Neutrophil (primary cell): ENCODE data around the gene DHRS1.

Source experiments
- H3K27ac ChIP-seq: fragments of 200-600 bp; sonication (generic); 2 replicates; pipeline ENCODE4 v1.5.1; 2016; ENCODE audit warnings: mild to moderate bottlenecking, moderate library complexity
- H3K27me3 ChIP-seq: fragments of 200-600 bp; sonication (generic); 2 replicates; pipeline ENCODE4 v1.6.0; 2016; ENCODE audit warnings: mild to moderate bottlenecking
- H3K36me3 ChIP-seq: fragments of 200-600 bp; sonication (generic); 2 replicates; pipeline ENCODE4 v1.5.1; 2017
- H3K4me1 ChIP-seq, 2 experiments: fragments of 200-600 bp in 1 of 2; sonication (generic) in 1 of 2; 1 replicate in 1 of 2; 2 replicates in 1 of 2; pipeline versions ENCODE4 v1.5.1 to v1.6.1; 2013 to 2016; ENCODE audit warnings: low read depth in 1 of 2, low read length in 1 of 2, mild to moderate bottlenecking in 1 of 2, moderate library complexity in 1 of 2; ENCODE audit not compliant: control insufficient read depth in 1 of 2, insufficient read depth in 1 of 2
- H3K4me3 ChIP-seq, 2 experiments: fragments of 200-600 bp in 1 of 2; sonication (generic) in 1 of 2; 1 replicate in 1 of 2; 2 replicates in 1 of 2; pipeline ENCODE4 v1.5.1; 2013 to 2016; ENCODE audit warnings: low read depth in 1 of 2, low read length in 1 of 2, mild to moderate bottlenecking in 1 of 2, moderate library complexity in 1 of 2
- H3K9me3 ChIP-seq: fragments of 200-600 bp; sonication (generic); 2 replicates; pipeline ENCODE4 v1.5.1; 2016
- CTCF ChIP-seq: fragments of 200-600 bp; sonication (generic); IDR thresholded peaks from 2 replicates; pipeline ENCODE4 v1.5.1; 2016; ENCODE audit warnings: antibody characterized with exemption

DHRS1 gene

GRCh38 chr14:24314377-24315193 lies 15.0 kb upstream of the DHRS1 start:
- peaks cover 98 to 100% of the 10 kb centered on the region in 2 experiments for H3K4me1 ChIP-seq
- H3K27me3 ChIP-seq, result no peaks in the 10 kb centered on the region
- no peaks in the 10 kb centered on the region for H3K9me3 ChIP-seq
- H3K36me3 ChIP-seq, result peaks cover 35% of the 10 kb centered on the region
- H3K4me3 ChIP-seq, result peak overlapping the region; percentile 74 to 86
- TF ChIP-seq CTCF, result peak; percentile 12
- peak overlapping the region; percentile 97 for H3K27ac ChIP-seq

- TF ChIP-seq CTCF, result no peak
- Histone ChIP-seq H3K27me3 (no peaks in the 10 kb centered on the region), H3K9me3 (no peaks in the 10 kb centered on the region), H3K27ac (peak overlapping the region; percentile 97), H3K36me3 (peaks cover 28% of the 10 kb centered on the region), H3K4me1 (peaks cover 98 to 100% of the 10 kb centered on the region in 2 experiments), H3K4me3 (peak overlapping the region; percentile 74 to 86)
These were observed 14.3 kb upstream of the DHRS1 start for GRCh38 chr14:24313913-24314312.

GRCh38 chr14:24312736-24313507 lies 13.3 kb upstream of the DHRS1 start:
- H3K4me1 ChIP-seq, result peaks cover 98 to 100% of the 10 kb centered on the region in 2 experiments
- TF ChIP-seq CTCF, result peak; percentile 20
- no peaks in the 10 kb centered on the region for H3K9me3 ChIP-seq
- H3K27ac ChIP-seq, result peak overlapping the region; percentile 97
- peak overlapping the region; percentile 74 to 86 for H3K4me3 ChIP-seq
- H3K27me3 ChIP-seq, result no peaks in the 10 kb centered on the region
- H3K36me3 ChIP-seq, result peaks cover 21% of the 10 kb centered on the region

- no peaks in the 10 kb centered on the region for H3K27me3 ChIP-seq
- peaks cover 94 to 99% of the 10 kb centered on the region in 2 experiments for H3K4me1 ChIP-seq
- H3K36me3 ChIP-seq, result peaks cover 23% of the 10 kb centered on the region
- no peaks in the 10 kb centered on the region for H3K9me3 ChIP-seq
- peak; percentile 45 for TF ChIP-seq CTCF
- H3K4me3 ChIP-seq, result peak overlapping the region; percentile 74 to 86
- peak overlapping the region; percentile 97 for H3K27ac ChIP-seq
These were observed 12.4 kb upstream of the DHRS1 start for GRCh38 chr14:24311837-24312615.
